ENCODE data around the gene HYOU1. TPM values are rescaled to one million over a fixed set of nuclear protein-coding genes. Genes with fewer than 3 reads are reported as not detected.
A peak's percentile ranks its signal among the peaks of the same experiment; 100 is the strongest.

HYOU1 gene
- polyA plus RNA-seq, 1 experiment = 123 TPM

DNA sequence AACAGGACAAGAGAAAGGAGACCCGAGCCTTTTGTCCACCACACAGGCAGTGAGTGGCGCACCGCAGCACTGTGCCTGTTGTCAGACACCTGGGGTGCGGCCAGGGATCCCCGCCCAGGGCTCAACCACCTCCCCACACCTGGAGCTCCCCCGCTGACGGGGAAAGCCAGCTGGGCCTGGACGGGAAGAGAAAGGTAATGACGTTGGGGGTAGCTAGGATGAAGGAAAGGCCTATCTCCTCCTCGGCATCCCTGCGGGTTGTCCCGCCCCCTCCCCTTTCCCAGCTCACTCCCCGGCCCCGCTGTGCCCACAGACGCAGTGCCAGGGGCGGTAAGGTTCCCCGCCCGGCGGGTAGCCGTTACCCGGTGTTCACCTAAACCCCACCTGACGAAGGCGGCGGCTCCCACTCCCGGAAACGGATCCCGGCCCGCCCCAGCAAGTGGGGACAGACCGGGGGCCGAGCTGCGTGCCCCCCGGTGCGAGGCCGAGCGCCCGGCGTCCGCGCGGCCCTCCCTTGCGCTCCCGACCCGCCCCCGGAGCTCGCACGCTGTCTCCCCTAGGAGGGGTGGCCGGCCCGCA, 495 bp downstream of the HYOU1 start:
- Histone ChIP-seq H3K4me3 (ENCODE audit: low read depth, low read length) (peak overlapping the region; percentile 87), H3K27me3 (ENCODE audit: control insufficient read depth, insufficient read depth, low read length) (no peaks in the 10 kb centered on the region), H3K36me3 (ENCODE audit: control insufficient read depth, insufficient read depth, low read length) (peaks cover 26% of the 10 kb centered on the region)
- no peak for DNase-seq (ENCODE audit: low read depth)
- POLR2A ChIA-PET = no interaction called here
- CTCF ChIA-PET = interaction anchor here (0.9 to 1.5 kb wide), 4 partner anchors 11 to 79 kb away, joined by 3 to 4 read pairs (median 3); partner anchors contain the start of gene C2CD2L
- TF ChIP-seq, protein P1, sequence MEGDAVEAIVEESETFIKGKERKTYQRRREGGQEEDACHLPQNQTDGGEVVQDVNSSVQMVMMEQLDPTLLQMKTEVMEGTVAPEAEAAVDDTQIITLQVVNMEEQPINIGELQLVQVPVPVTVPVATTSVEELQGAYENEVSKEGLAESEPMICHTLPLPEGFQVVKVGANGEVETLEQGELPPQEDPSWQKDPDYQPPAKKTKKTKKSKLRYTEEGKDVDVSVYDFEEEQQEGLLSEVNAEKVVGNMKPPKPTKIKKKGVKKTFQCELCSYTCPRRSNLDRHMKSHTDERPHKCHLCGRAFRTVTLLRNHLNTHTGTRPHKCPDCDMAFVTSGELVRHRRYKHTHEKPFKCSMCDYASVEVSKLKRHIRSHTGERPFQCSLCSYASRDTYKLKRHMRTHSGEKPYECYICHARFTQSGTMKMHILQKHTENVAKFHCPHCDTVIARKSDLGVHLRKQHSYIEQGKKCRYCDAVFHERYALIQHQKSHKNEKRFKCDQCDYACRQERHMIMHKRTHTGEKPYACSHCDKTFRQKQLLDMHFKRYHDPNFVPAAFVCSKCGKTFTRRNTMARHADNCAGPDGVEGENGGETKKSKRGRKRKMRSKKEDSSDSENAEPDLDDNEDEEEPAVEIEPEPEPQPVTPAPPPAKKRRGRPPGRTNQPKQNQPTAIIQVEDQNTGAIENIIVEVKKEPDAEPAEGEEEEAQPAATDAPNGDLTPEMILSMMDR (IDR thresholded peaks at IDR 0.05; ENCODE audit: insufficient read depth, low read depth, low read length) = no peak

DNA sequence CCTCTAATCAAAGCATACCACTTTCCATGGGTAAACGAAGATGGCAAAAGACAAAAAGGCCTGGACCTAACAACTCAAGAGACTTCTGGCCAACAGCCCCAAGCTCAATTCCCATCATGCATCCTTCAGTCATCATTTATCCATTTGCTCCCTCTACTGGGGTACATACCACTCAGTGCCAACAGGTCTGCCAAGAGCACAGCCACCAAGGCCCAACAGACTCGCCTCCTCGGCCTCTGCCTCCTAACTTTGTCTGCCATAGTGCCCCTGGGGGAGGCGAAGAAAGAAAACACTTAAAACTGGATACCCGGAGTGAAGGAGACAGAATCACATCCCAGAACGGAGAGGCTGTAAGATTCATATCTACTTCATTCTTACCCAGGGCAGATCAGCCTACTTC, 1.1 kb downstream of the HYOU1 start:
- Histone ChIP-seq H3K36me3 (ENCODE audit: control insufficient read depth, insufficient read depth, low read length) (peaks cover 32% of the 10 kb centered on the region), H3K27me3 (ENCODE audit: control insufficient read depth, insufficient read depth, low read length) (no peaks in the 10 kb centered on the region), H3K4me3 (ENCODE audit: low read depth, low read length) (peak overlapping the region; percentile 87)
- ChIA-PET CTCF (interaction anchor here (0.9 to 1.5 kb wide), 5 partner anchors 10 to 79 kb away, joined by 3 to 4 read pairs (median 3); partner anchors contain the start of gene C2CD2L), POLR2A (no interaction called here)
- no peak for DNase-seq (ENCODE audit: low read depth)
- TF ChIP-seq, protein P1 (IDR thresholded peaks at IDR 0.05; ENCODE audit: insufficient read depth, low read depth, low read length) = no peak; the same call in 1 of the 2 replicates

DNA sequence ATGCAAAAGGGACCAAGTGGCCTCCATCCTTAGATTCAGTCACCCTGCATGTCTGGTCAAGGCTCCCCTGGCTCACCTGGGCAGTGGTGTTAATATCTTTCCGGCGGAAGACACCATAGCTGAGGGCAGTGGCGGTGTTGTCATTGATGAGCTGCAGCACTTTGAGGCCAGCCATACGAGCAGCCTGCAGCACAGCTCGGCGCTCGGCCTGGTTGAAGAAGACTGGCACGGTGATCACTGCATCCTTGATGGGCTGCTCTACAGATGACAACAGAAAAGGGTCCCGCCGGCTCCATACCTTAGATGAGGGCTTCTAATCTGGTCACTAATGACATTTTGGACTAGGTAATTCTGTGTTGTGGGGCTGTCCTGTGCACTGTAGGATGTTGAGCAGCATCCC, 2.6 kb downstream of the HYOU1 start:
- CTCF ChIA-PET = no interaction called here
- Histone ChIP-seq H3K27me3 (ENCODE audit: control insufficient read depth, insufficient read depth, low read length) (no peaks in the 10 kb centered on the region), H3K36me3 (ENCODE audit: control insufficient read depth, insufficient read depth, low read length) (peaks cover 35% of the 10 kb centered on the region), H3K4me3 (ENCODE audit: low read depth, low read length) (no peak overlapping the region)
- POLR2A ChIA-PET = no interaction called here
- TF ChIP-seq, protein P1 (IDR thresholded peaks at IDR 0.05; ENCODE audit: insufficient read depth, low read depth, low read length) = no peak
- no peak for DNase-seq (ENCODE audit: low read depth)

DNA sequence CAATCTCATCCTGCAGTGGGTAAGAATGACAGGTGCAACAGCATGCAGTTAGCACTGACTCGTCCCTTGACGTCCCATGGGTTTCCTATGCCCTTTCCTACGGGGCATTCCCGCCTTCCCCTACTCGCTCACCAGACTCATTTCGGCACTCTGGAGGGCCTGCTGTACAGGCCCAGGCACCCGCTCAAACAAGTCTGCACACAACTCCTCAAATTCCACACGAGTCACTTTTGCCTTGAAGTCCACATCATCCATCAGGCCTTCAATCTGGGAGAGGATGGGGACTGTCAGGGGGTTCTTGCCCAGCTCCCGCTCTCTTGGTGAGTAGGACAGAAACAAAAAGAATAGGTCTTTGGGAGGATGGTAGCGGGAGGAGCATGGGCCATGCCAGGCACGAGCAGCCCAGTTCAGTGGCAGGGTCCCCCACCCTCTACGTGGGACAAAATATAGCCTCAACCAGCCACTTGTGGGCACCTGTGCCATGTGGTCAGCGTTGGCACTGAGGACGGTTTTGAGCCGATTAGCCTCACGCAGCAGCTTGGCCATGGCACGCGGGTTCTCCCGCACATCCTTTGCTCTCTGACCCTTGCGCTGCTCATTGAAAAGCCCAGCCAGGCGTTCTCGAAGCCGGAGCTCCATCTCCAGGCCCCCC, 4.7 kb downstream of the HYOU1 start:
- no peak for DNase-seq (ENCODE audit: low read depth)
- TF ChIP-seq, protein P1 (IDR thresholded peaks at IDR 0.05; ENCODE audit: insufficient read depth, low read depth, low read length) = no peak
- Histone ChIP-seq H3K36me3 (ENCODE audit: control insufficient read depth, insufficient read depth, low read length) (peaks cover 54% of the 10 kb centered on the region), H3K27me3 (ENCODE audit: control insufficient read depth, insufficient read depth, low read length) (no peaks in the 10 kb centered on the region), H3K4me3 (ENCODE audit: low read depth, low read length) (no peak overlapping the region)
- ChIA-PET CTCF (no interaction called here), POLR2A (no interaction called here)

DNA sequence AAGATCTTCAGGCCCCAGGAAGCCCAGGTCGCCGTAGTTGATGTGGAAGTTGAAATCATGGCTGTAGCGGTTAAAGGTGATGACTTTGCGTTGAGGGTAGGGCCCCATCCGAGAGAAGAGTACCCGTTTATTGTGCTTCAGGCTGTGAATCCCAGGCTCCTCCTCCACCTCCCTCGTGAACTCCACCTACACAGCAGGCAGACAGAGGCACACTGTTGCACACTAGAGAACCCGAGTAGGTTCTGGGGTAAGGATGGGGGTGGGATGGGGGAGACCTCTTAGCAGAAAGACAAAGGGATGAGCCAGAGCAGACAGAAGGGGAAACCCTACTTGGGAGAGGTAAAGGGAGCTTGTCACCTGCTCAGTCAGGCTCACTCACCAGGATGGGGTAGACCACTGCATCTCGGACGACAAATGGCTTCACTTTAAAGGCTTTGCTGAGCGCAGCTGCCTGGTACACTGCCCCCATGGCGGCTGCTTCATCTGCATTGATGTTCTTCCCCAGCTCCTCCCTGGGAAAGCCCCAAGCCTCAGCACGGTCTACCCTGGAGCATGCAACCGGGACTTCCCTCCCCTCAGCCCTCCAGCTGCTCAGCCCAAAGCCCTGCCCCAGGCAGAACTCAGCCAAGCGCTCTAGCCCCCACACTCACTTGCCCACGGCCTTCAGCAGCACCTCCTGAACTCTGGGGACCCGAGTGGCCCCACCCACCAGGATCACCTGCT, 5.4 kb downstream of the HYOU1 start:
- ChIA-PET CTCF (interaction anchor here (1.4 kb wide), 1 partner anchor 9 kb away, joined by 5 read pairs; no protein-coding TSS in a partner anchor), POLR2A (interaction anchor here (0.6 kb wide), 1 partner anchor 34 kb away, joined by 3 read pairs; no protein-coding TSS in a partner anchor)
- TF ChIP-seq, protein P1 (IDR thresholded peaks at IDR 0.05; ENCODE audit: insufficient read depth, low read depth, low read length) = no peak
- Histone ChIP-seq H3K4me3 (ENCODE audit: low read depth, low read length) (no peak overlapping the region), H3K36me3 (ENCODE audit: control insufficient read depth, insufficient read depth, low read length) (peaks cover 56% of the 10 kb centered on the region), H3K27me3 (ENCODE audit: control insufficient read depth, insufficient read depth, low read length) (no peaks in the 10 kb centered on the region)
- DNase-seq (ENCODE audit: low read depth) = no peak
